Upper lobe of left lung (tissue), 4 donors: ENCODE measurements around the gene USP3.

Experiments used
- EP300 ChIP-seq, 4 donors: sonication (generic); formaldehyde crosslinking; IDR thresholded peaks; one replicate each; pipeline ENCODE4 v1.5.1; 2017; ENCODE audit warnings: antibody characterized with exemption in 4 of 4, control low read depth in 2 of 4
- POLR2A ChIP-seq, 4 donors: fragments of 450-650 bp; IDR thresholded peaks; one replicate each; pipeline ENCODE4 v1.5.1; 2016 to 2017; ENCODE audit warnings: antibody characterized with exemption in 4 of 4, mild to moderate bottlenecking in 2 of 4
- POLR2AphosphoS5 ChIP-seq, 2 donors: sonication (generic); formaldehyde crosslinking; IDR thresholded peaks; one replicate each; pipeline ENCODE4 v1.5.1; 2017; ENCODE audit warnings: antibody characterized with exemption in 2 of 2
- TF ChIP-seq, protein P1 (sequence below), 6 experiments: fragments of 450-650 bp in 4 of 6; fragments of 200-600 bp in 2 of 6; sonication (generic) in 2 of 6; IDR thresholded peaks; one replicate each; pipeline ENCODE4 v1.5.1; 2016 to 2019; ENCODE audit warnings: antibody characterized with exemption in 6 of 6

DNA sequence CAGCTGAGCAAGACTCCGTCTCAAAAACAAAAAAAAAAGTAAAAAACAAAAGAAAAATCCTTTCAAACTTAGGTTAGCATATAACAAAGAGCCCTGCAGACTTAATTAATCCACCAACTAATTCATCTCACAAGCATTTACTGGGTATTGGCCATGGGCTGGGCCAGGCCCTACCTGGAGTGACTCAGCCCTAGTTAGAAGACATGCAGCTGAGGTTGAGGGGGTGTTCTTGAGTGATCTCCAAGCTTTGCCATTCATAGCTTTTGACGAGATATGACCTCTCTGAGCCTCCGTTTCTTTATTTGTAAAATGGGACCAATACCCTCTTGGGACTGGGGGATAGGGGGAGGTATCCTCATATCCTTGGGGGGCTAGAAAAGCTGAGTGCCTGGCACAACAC, 100.6 kb downstream of the USP3 start:
- TF ChIP-seq, protein P1, sequence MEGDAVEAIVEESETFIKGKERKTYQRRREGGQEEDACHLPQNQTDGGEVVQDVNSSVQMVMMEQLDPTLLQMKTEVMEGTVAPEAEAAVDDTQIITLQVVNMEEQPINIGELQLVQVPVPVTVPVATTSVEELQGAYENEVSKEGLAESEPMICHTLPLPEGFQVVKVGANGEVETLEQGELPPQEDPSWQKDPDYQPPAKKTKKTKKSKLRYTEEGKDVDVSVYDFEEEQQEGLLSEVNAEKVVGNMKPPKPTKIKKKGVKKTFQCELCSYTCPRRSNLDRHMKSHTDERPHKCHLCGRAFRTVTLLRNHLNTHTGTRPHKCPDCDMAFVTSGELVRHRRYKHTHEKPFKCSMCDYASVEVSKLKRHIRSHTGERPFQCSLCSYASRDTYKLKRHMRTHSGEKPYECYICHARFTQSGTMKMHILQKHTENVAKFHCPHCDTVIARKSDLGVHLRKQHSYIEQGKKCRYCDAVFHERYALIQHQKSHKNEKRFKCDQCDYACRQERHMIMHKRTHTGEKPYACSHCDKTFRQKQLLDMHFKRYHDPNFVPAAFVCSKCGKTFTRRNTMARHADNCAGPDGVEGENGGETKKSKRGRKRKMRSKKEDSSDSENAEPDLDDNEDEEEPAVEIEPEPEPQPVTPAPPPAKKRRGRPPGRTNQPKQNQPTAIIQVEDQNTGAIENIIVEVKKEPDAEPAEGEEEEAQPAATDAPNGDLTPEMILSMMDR (IDR thresholded peaks at IDR 0.05), result no peak
- TF ChIP-seq EP300 (IDR thresholded peaks at IDR 0.05), result no peak
- TF ChIP-seq POLR2AphosphoS5 (IDR thresholded peaks at IDR 0.05), result no peak
- TF ChIP-seq POLR2A (IDR thresholded peaks at IDR 0.05), result no peak
